ENCODE measurements around the gene TOP2A. TPM values are rescaled to one million over a fixed set of nuclear protein-coding genes. Genes with fewer than 3 reads are reported as not detected.

TOP2A gene
- 100 to 1,000 TPM; 410 to 416 TPM for total RNA-seq

- DNase-seq, result peak; percentile 99
- intact Hi-C loops (cut with micrococcal nuclease), result loop anchor here (1.0 to 2.0 kb wide), 4 partner anchors 27 to 143 kb away; no protein-coding TSS in a partner anchor
- peaks cover 26% of the 10 kb centered on the region for H3K4me1 Mint-ChIP-seq (ENCODE audit: low read depth)
- H3K4me3 Mint-ChIP-seq, result peak within 1 kb of the TSS; percentile 98
- H3K36me3 Mint-ChIP-seq (ENCODE audit: low read depth), result peaks cover 26% of the 10 kb centered on the region
- CTCF ChIA-PET, result interaction anchor here (0.7 to 8.7 kb wide), 20 partner anchors 10 to 197 kb away, joined by 3 to 81 read pairs (median 3); partner anchors contain the start of gene IGFBP4
- peaks cover 2% of the 10 kb centered on the region for H3K27me3 Mint-ChIP-seq (ENCODE audit: low read depth)
- H3K27ac Mint-ChIP-seq, result peak within 1 kb of the TSS; percentile 90
- H3K9me3 Mint-ChIP-seq, result no peaks in the 10 kb centered on the region
These were observed at the start of gene TOP2A for GRCh38 chr17:40417609-40418427. Gene TOP2A, minus strand, starts transcription at chr17:40417896. Its CDS starts 105 bp downstream, at chr17:40417791.

GRCh38 chr17:40467281-40467867 lies 49.7 kb upstream of the TOP2A start:
- Mint-ChIP-seq H3K4me3 (no peak overlapping the region), H3K36me3 (ENCODE audit: low read depth) (no peaks in the 10 kb centered on the region), H3K4me1 (ENCODE audit: low read depth) (no peaks in the 10 kb centered on the region), H3K27ac (no peak overlapping the region), H3K27me3 (ENCODE audit: low read depth) (no peaks in the 10 kb centered on the region), H3K9me3 (no peaks in the 10 kb centered on the region)
- DNase-seq, result no peak
- intact Hi-C loops (cut with micrococcal nuclease), result no loop called here
- CTCF ChIA-PET, result interaction anchor here (0.7 to 1.5 kb wide), 2 partner anchors 8 to 269 kb away, joined by 4 to 5 read pairs; no protein-coding TSS in a partner anchor

- Mint-ChIP-seq H3K4me3 (no peak overlapping the region), H3K36me3 (ENCODE audit: low read depth) (no peaks in the 10 kb centered on the region), H3K4me1 (ENCODE audit: low read depth) (no peaks in the 10 kb centered on the region), H3K27me3 (ENCODE audit: low read depth) (no peaks in the 10 kb centered on the region), H3K9me3 (no peaks in the 10 kb centered on the region), H3K27ac (no peak overlapping the region)
- CTCF ChIA-PET, result interaction anchor here (2.5 kb wide), 1 partner anchor 10 kb away, joined by 15 read pairs; no protein-coding TSS in a partner anchor
- no peak for DNase-seq
- intact Hi-C loops (cut with micrococcal nuclease), result no loop called here
These were observed 48.7 kb upstream of the TOP2A start for GRCh38 chr17:40466298-40466971.

- Mint-ChIP-seq H3K36me3 (ENCODE audit: low read depth) (no peaks in the 10 kb centered on the region), H3K4me1 (ENCODE audit: low read depth) (no peaks in the 10 kb centered on the region), H3K4me3 (no peak overlapping the region), H3K9me3 (no peaks in the 10 kb centered on the region), H3K27me3 (ENCODE audit: low read depth) (no peaks in the 10 kb centered on the region), H3K27ac (no peak overlapping the region)
- intact Hi-C loops (cut with micrococcal nuclease), result no loop called here
- CTCF ChIA-PET, result interaction anchor here (0.8 to 2.5 kb wide), 4 partner anchors 9 to 69 kb away, joined by 3 to 15 read pairs (median 5); no protein-coding TSS in a partner anchor
- DNase-seq, result no peak
These were observed 46.7 kb upstream of the TOP2A start for GRCh38 chr17:40464392-40464855.

GRCh38 chr17:40463122-40463550 lies 45.4 kb upstream of the TOP2A start:
- Mint-ChIP-seq H3K27ac (no peak overlapping the region), H3K9me3 (no peaks in the 10 kb centered on the region), H3K27me3 (ENCODE audit: low read depth) (no peaks in the 10 kb centered on the region), H3K4me3 (no peak overlapping the region), H3K4me1 (ENCODE audit: low read depth) (no peaks in the 10 kb centered on the region), H3K36me3 (ENCODE audit: low read depth) (no peaks in the 10 kb centered on the region)
- no peak for DNase-seq
- intact Hi-C loops (cut with micrococcal nuclease), result no loop called here
- CTCF ChIA-PET, result interaction anchor here (1.1 kb wide), 1 partner anchor 70 kb away, joined by 3 read pairs; no protein-coding TSS in a partner anchor

- Mint-ChIP-seq H3K27me3 (ENCODE audit: low read depth) (no peaks in the 10 kb centered on the region), H3K36me3 (ENCODE audit: low read depth) (no peaks in the 10 kb centered on the region), H3K9me3 (no peaks in the 10 kb centered on the region), H3K4me3 (no peak overlapping the region), H3K4me1 (ENCODE audit: low read depth) (no peaks in the 10 kb centered on the region), H3K27ac (no peak overlapping the region)
- no peak for DNase-seq
- intact Hi-C loops (cut with micrococcal nuclease), result no loop called here
- CTCF ChIA-PET, result interaction anchor here (1.1 kb wide), 1 partner anchor 70 kb away, joined by 3 read pairs; no protein-coding TSS in a partner anchor
These were observed 44.8 kb upstream of the TOP2A start for GRCh38 chr17:40462343-40463121.

- CTCF ChIA-PET, result no interaction called here
- no peak overlapping the region for H3K4me3 Mint-ChIP-seq
- no peaks in the 10 kb centered on the region for H3K4me1 Mint-ChIP-seq (ENCODE audit: low read depth)
- no peaks in the 10 kb centered on the region for H3K27me3 Mint-ChIP-seq (ENCODE audit: low read depth)
- no peak overlapping the region for H3K27ac Mint-ChIP-seq
- no peaks in the 10 kb centered on the region for H3K9me3 Mint-ChIP-seq
- H3K36me3 Mint-ChIP-seq (ENCODE audit: low read depth), result no peaks in the 10 kb centered on the region
- intact Hi-C loops (cut with micrococcal nuclease), result no loop called here
- DNase-seq, result no peak
These were observed 44.1 kb upstream of the TOP2A start for GRCh38 chr17:40461732-40462342.

- H3K9me3 Mint-ChIP-seq, result no peaks in the 10 kb centered on the region
- H3K27ac Mint-ChIP-seq, result no peak overlapping the region
- intact Hi-C loops (cut with micrococcal nuclease), result no loop called here
- DNase-seq, result no peak
- H3K4me3 Mint-ChIP-seq, result no peak overlapping the region
- H3K27me3 Mint-ChIP-seq (ENCODE audit: low read depth), result no peaks in the 10 kb centered on the region
- CTCF ChIA-PET, result interaction anchor here (0.7 kb wide), 1 partner anchor 11 kb away, joined by 3 read pairs; no protein-coding TSS in a partner anchor
- H3K36me3 Mint-ChIP-seq (ENCODE audit: low read depth), result no peaks in the 10 kb centered on the region
- H3K4me1 Mint-ChIP-seq (ENCODE audit: low read depth), result no peaks in the 10 kb centered on the region
These were observed 43.5 kb upstream of the TOP2A start for GRCh38 chr17:40460968-40461731.

GRCh38 chr17:40460604-40460967 lies 42.9 kb upstream of the TOP2A start:
- H3K36me3 Mint-ChIP-seq (ENCODE audit: low read depth), result no peaks in the 10 kb centered on the region
- no peak for DNase-seq
- H3K27me3 Mint-ChIP-seq (ENCODE audit: low read depth), result no peaks in the 10 kb centered on the region
- no peak overlapping the region for H3K4me3 Mint-ChIP-seq
- intact Hi-C loops (cut with micrococcal nuclease), result no loop called here
- no peak overlapping the region for H3K27ac Mint-ChIP-seq
- no peaks in the 10 kb centered on the region for H3K9me3 Mint-ChIP-seq
- CTCF ChIA-PET, result interaction anchor here (0.7 kb wide), 2 partner anchors 10 to 100 kb away, joined by 3 to 4 read pairs; no protein-coding TSS in a partner anchor
- H3K4me1 Mint-ChIP-seq (ENCODE audit: low read depth), result no peaks in the 10 kb centered on the region

GRCh38 chr17:40459636-40460603 lies 42.2 kb upstream of the TOP2A start:
- CTCF ChIA-PET, result interaction anchor here (0.7 kb wide), 2 partner anchors 10 to 101 kb away, joined by 3 to 4 read pairs; no protein-coding TSS in a partner anchor
- Mint-ChIP-seq H3K27me3 (ENCODE audit: low read depth) (no peaks in the 10 kb centered on the region), H3K27ac (no peak overlapping the region), H3K36me3 (ENCODE audit: low read depth) (no peaks in the 10 kb centered on the region), H3K4me3 (no peak overlapping the region), H3K9me3 (no peaks in the 10 kb centered on the region), H3K4me1 (ENCODE audit: low read depth) (no peaks in the 10 kb centered on the region)
- no peak for DNase-seq
- intact Hi-C loops (cut with micrococcal nuclease), result no loop called here
